ENCODE measurements around the gene IL20RB. TPM values are rescaled to one million over a fixed set of nuclear protein-coding genes. Genes with fewer than 3 reads are reported as not detected.

The IL20RB gene
- 1 to 10 TPM; 1.1 to 2.0 TPM for total RNA-seq

- Mint-ChIP-seq H3K4me3 (no peak within 1 kb of the TSS), H3K27ac (no peak within 1 kb of the TSS), H3K36me3 (peaks cover 8% of the 10 kb centered on the region), H3K9me3 (no peaks in the 10 kb centered on the region), H3K27me3 (no peaks in the 10 kb centered on the region), H3K4me1 (peaks cover 8% of the 10 kb centered on the region)
- DNase-seq = no peak
Measured at GRCh38 chr3:136957751-136958288, at the start of gene IL20RB. Gene IL20RB, plus strand, starts transcription at chr3:136957983. Its CDS starts 131 bp downstream, at chr3:136958114.

DNA sequence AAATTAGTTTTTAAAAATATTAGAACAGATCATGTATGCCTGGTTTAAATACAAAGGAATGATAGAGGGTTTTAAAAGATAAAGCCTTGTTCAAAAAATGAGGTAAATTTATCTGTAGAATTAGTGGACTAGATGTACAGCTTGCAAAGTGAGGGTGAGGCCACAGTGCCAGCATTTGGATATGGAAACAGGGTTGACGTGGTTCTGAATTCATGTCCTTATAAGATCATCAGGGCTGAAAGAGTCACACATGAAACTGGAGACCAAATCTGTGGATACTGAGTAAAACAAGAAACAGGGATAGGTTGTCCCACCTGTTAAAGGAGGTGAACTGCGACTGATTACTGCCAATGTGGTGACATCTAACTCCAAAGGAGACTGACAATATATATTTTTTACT is 49.5 kb upstream of the IL20RB start:
- Mint-ChIP-seq H3K4me3 (no peak overlapping the region), H3K9me3 (peaks cover 17% of the 10 kb centered on the region), H3K4me1 (peaks cover 45% of the 10 kb centered on the region), H3K27me3 (no peaks in the 10 kb centered on the region), H3K27ac (no peak overlapping the region), H3K36me3 (peaks cover 57% of the 10 kb centered on the region)
- DNase-seq = no peak

- H3K27me3 Mint-ChIP-seq = no peaks in the 10 kb centered on the region
- peaks cover 45% of the 10 kb centered on the region for H3K4me1 Mint-ChIP-seq
- peaks cover 12% of the 10 kb centered on the region for H3K9me3 Mint-ChIP-seq
- peaks cover 53% of the 10 kb centered on the region for H3K36me3 Mint-ChIP-seq
- peak overlapping the region; percentile 0 for H3K27ac Mint-ChIP-seq
- H3K4me3 Mint-ChIP-seq = no peak overlapping the region
- DNase-seq = no peak
Measured at GRCh38 chr3:136909187-136909586, 48.6 kb upstream of the IL20RB start.

DNA sequence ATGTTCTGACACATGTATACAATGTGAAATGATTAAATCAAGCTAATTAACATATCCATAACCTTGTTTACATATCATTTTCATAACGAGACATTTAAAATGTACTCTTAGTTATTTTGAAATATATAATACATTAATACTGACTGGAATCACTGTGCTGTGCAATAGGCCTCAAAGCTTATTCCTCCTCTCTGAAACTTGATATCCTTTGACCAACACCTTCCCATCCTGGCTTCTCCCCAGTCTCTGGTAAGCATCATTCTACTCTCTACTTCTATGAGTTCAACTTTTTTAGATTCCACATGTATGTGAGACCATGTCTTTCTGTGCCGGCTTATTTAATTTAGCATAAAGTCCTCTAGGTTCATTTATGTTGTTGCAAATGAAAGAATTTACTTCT is 47.1 kb upstream of the IL20RB start:
- peaks cover 10% of the 10 kb centered on the region for H3K9me3 Mint-ChIP-seq
- H3K4me1 Mint-ChIP-seq = peaks cover 53% of the 10 kb centered on the region
- H3K36me3 Mint-ChIP-seq = peaks cover 54% of the 10 kb centered on the region
- no peak overlapping the region for H3K27ac Mint-ChIP-seq
- H3K4me3 Mint-ChIP-seq = no peak overlapping the region
- DNase-seq = no peak
- H3K27me3 Mint-ChIP-seq = no peaks in the 10 kb centered on the region

DNA sequence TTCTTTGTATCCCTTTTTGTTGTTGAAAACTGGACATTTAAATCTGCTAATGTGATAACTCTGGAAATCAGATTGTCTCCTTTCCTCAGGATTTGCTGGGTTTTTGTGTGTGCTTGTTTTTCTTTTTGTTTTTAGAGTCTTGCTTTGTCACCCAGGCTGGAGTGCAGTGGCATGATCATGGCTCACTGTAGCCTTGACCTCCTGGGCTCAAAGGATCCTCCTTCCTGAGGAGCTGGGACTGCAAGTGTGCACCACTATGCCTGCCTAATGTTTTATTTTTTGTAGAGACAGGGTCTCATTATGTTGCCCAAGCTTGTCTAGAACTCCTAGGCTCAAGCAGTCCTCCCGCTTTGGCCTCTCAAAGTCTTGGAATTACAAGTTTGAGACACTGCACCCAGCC is 44.6 kb upstream of the IL20RB start:
- Mint-ChIP-seq H3K36me3 (peaks cover 49% of the 10 kb centered on the region), H3K4me3 (no peak overlapping the region), H3K27me3 (no peaks in the 10 kb centered on the region), H3K9me3 (peaks cover 10% of the 10 kb centered on the region), H3K27ac (peak overlapping the region; percentile 27), H3K4me1 (peaks cover 59% of the 10 kb centered on the region)
- no peak for DNase-seq

GRCh38 chr3:136914739-136915138 is 43.0 kb upstream of the IL20RB start:
- H3K9me3 Mint-ChIP-seq = peaks cover 10% of the 10 kb centered on the region
- no peak overlapping the region for H3K27ac Mint-ChIP-seq
- DNase-seq = no peak
- peaks cover 55% of the 10 kb centered on the region for H3K4me1 Mint-ChIP-seq
- no peak overlapping the region for H3K4me3 Mint-ChIP-seq
- peaks cover 46% of the 10 kb centered on the region for H3K36me3 Mint-ChIP-seq
- no peaks in the 10 kb centered on the region for H3K27me3 Mint-ChIP-seq

GRCh38 chr3:136916223-136916622 is 41.6 kb upstream of the IL20RB start:
- Mint-ChIP-seq H3K27ac (no peak overlapping the region), H3K9me3 (peaks cover 13% of the 10 kb centered on the region), H3K27me3 (no peaks in the 10 kb centered on the region), H3K36me3 (peaks cover 46% of the 10 kb centered on the region), H3K4me1 (peaks cover 58% of the 10 kb centered on the region), H3K4me3 (no peak overlapping the region)
- no peak for DNase-seq

DNA sequence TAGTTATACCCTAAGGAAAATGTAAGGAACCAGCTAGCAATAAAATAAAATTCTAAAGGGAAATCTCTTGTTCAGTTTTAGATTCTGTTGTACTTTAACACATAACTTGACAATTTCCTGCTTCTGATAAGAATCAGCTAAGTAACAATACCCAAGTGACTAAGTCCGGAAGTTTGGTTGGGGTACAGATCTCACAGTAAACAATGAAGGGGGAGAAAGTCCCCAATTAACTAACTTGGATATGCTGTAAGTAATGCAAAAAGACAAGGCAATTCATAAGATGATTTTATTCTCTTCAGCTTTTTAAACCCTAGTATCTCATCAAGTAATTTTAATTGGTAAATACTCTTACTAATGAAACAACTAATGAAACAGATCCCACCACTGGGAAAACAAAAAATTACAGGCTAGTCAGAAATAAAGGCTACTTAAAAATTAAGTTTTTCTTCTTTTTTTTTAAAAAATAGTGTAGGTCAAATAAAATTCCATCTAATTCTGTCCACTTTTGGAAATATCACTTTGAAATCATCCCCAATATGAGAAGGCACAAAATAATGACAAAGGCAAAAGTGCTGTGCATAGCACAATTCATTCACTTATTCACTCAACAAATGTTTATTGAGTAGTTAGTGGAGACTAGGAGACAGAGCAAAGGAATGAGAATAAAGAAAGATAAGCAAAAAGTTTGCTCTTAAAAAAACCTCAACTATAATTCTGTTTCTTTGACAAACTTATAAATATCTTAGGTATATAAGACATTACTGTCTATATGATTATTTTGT is 37.8 kb upstream of the IL20RB start:
- DNase-seq = no peak

DNA sequence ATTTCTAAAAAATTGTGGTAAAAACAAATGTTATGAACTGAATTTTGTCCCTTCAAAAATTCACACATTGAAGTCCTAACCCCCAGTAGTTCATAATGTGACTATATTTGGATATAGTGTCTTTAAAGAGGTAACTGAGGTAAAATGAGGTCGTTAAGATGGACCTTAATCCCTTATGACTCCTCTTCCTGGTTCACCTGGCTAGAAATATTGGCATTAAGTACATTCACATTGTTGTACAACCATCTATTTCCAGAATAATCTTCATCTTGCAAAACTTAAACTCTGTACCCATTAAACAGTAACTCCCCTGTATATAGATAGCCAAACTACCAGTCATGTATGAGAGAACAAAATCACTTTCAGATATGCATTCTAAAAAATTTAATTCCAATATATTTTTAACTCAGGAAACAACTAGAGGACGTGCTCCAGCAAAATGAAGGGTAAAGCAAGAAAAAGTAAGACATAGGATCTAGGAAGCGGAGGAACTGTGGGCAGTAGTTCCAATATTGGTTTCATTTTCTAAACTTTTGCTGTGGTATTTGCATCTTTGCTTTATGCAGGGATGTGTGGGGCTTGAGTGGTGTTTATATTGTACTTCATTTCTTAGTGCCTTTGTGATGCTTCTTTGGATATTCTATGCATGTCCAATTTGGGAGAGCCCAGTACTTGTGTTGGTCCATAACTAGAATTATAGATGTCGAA is 36.7 kb upstream of the IL20RB start:
- H3K27me3 Mint-ChIP-seq = no peaks in the 10 kb centered on the region
- peaks cover 58% of the 10 kb centered on the region for H3K4me1 Mint-ChIP-seq

More for the DNA sequence above, 37.8 kb upstream of the IL20RB start:
- Mint-ChIP-seq H3K9me3 (peaks cover 6% of the 10 kb centered on the region), H3K4me1 (peaks cover 57% of the 10 kb centered on the region), H3K27me3 (no peaks in the 10 kb centered on the region), H3K4me3 (no peak overlapping the region), H3K27ac (no peak overlapping the region), H3K36me3 (peaks cover 18% of the 10 kb centered on the region)

DNA sequence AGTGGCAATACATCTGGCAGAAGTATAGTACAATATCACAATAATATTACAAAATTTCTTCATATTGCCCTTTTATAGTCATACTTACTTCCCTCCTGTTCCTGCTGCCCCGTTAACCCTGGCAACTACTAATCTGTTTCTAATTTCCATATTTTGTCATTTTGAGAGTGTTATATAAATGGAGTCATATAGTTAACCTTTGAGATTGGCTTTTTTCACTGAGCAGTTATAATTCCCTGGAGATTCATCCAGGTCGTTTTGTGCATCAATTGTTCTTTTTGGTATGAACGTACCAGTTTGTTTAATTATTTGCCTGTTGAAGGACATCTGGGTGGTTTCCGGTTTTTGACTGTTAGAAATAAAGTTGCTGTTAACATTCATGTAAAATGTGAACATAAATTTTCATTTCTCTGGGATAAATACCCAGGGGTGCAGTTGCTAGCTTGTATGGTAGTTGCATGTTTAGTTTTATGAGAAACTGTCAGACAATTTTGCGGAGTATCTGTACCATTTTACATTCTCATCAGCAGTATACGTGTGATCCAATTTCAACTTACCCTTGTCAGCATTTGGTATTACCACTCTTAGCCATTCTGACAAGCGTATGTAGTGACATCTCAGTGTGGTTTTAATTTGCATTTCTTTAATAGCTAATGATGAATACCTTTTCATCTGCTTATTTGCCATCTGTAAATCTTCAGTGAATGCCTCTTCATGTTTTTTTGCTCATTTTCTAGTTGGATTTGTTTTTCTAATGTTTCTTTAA is 32.2 kb upstream of the IL20RB start:
- Mint-ChIP-seq H3K9me3 (peaks cover 6% of the 10 kb centered on the region), H3K27ac (no peak overlapping the region), H3K4me1 (peaks cover 44% of the 10 kb centered on the region), H3K27me3 (no peaks in the 10 kb centered on the region), H3K4me3 (no peak overlapping the region), H3K36me3 (peaks cover 23% of the 10 kb centered on the region)
- no peak for DNase-seq

More for the DNA sequence above, 36.7 kb upstream of the IL20RB start:
- peaks cover 8% of the 10 kb centered on the region for H3K36me3 Mint-ChIP-seq
- no peak overlapping the region for H3K27ac Mint-ChIP-seq
- no peak overlapping the region for H3K4me3 Mint-ChIP-seq
- H3K9me3 Mint-ChIP-seq = peaks cover 6% of the 10 kb centered on the region
- no peak for DNase-seq

DNA sequence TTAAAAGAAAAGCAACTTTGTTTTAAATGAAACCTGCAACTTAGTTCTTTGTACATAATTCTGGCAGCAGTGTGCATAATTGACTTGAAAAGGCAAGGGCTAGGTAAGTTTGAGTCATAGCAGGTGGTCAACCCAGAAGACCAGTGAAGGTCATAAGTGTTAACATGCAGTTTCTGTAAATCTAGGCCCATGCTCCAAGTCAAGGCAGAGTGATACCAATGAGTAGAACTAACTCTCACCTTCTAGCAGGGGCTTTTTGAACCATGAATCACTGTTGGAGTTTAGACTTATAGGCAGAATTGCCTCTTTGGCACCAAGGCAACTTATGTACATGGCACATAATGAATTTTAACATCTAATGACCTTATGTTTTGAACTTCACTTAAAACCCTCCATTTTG is 29.5 kb upstream of the IL20RB start:
- H3K9me3 Mint-ChIP-seq = no peaks in the 10 kb centered on the region
- DNase-seq = no peak
- H3K27me3 Mint-ChIP-seq = no peaks in the 10 kb centered on the region
- peaks cover 48% of the 10 kb centered on the region for H3K4me1 Mint-ChIP-seq
- H3K27ac Mint-ChIP-seq = no peak overlapping the region
- no peak overlapping the region for H3K4me3 Mint-ChIP-seq
- H3K36me3 Mint-ChIP-seq = peaks cover 27% of the 10 kb centered on the region

DNA sequence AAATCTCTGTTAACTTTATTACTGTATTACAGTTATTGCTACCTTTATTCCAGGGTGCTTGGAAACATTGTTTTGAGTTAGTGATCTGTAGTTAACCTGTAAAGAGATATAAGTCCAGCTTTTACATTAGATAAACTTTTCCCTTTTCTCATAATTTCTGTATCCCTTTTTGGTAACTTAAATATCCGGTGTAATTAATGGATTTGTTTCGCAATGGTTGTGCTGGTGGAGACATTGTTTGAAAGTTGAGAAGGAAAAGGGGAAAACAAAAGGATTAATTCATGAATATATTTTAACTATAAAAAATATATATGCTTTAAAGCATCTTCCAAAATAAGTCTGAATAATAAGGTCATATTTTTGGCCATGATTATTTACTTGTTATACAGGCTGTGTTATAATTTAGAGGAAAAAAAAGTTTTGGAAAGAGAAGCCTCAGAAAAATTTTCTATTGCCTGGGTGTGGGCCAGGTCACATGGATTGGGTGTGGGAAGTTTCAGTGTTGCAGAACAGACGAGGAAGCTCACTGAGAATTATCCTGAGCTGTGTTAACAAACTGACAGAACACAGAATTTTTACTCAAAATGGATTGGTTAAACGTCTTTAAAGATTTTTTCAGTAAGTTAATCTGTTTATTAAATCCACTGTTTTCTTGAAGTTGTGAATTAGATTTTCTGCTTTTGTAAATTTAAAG is 27.7 kb upstream of the IL20RB start:
- Mint-ChIP-seq H3K4me3 (no peak overlapping the region), H3K4me1 (peaks cover 55% of the 10 kb centered on the region), H3K27ac (no peak overlapping the region), H3K9me3 (no peaks in the 10 kb centered on the region), H3K36me3 (peaks cover 44% of the 10 kb centered on the region), H3K27me3 (no peaks in the 10 kb centered on the region)
- no peak for DNase-seq

GRCh38 chr3:136931606-136932005 is 26.2 kb upstream of the IL20RB start:
- DNase-seq = no peak
- Mint-ChIP-seq H3K36me3 (peaks cover 55% of the 10 kb centered on the region), H3K27ac (no peak overlapping the region), H3K4me3 (no peak overlapping the region), H3K9me3 (peaks cover 1% of the 10 kb centered on the region), H3K4me1 (peaks cover 51% of the 10 kb centered on the region), H3K27me3 (no peaks in the 10 kb centered on the region)

DNA sequence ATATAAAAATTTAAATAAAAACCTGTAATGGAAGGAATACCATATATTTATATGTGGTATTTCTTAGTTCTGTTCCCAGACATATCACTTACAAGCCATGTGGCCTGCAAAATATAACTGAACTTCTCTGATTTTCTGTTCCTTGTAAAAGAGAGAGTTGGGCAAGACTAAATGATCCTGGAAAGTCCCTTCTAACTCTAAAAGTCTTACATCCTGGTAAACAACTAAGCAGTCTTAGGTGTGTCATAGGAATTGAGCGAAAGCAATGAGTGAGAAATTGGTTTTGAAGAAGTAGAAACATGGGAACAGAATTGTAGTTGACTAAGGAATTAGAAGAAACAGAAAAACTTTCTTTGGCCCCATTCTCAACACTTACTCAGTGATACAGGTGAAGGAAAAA is 25.3 kb upstream of the IL20RB start:
- Mint-ChIP-seq H3K4me1 (peaks cover 49% of the 10 kb centered on the region), H3K36me3 (peaks cover 60% of the 10 kb centered on the region), H3K27me3 (no peaks in the 10 kb centered on the region), H3K9me3 (peaks cover 8% of the 10 kb centered on the region), H3K27ac (peak overlapping the region; percentile 65), H3K4me3 (no peak overlapping the region)
- no peak for DNase-seq

Measured in activated naive CD8-positive, alpha-beta T cell treated with anti-CD3 and anti-CD28 coated beads for 36 hours (primary cell).